AG04450 (cell line): ENCODE measurements around the gene ADAMTS18. TPM values are rescaled to one million over a fixed set of nuclear protein-coding genes. Genes with fewer than 3 reads are reported as not detected.

Source experiments
- CTCF ChIA-PET: fragments of 300-600, 350-600 bp; formaldehyde crosslinking; extraction: SDS; loops from one replicate; lab custom pipeline; 2022; ENCODE audit warnings: antibody characterized with exemption, inconsistent platforms; lab: Charles Lee
- POLR2A ChIA-PET: fragments of 350-600 bp; formaldehyde crosslinking; extraction: SDS; loops from one replicate; lab custom pipeline; 2021; ENCODE audit warnings: antibody characterized with exemption, inconsistent platforms; lab: Yijun Ruan, JAX
- DNase-seq: peaks from one replicate; pipeline ENCODE4 v3.0.0-alpha.2; 2011; ENCODE audit warnings: low read depth, low spot score
- H3K27ac ChIP-seq: one replicate; pipeline ENCODE4 v1.5.1; 2012; ENCODE audit warnings: low read depth, low read length, control low read depth
- H3K27me3 ChIP-seq: one replicate; pipeline ENCODE4 v1.6.0; 2012; ENCODE audit warnings: low read length; ENCODE audit not compliant: control insufficient read depth, insufficient read depth
- H3K4me3 ChIP-seq: 2 replicates; pipeline ENCODE4 v1.5.1; 2011; ENCODE audit warnings: mild to moderate bottlenecking, low read depth, low read length, control low read depth
- H3K9me3 ChIP-seq: 2 replicates; pipeline ENCODE4 v1.5.1; 2012; ENCODE audit warnings: low read length; ENCODE audit not compliant: control insufficient read depth, insufficient read depth
- polyA plus RNA-seq: library from polyadenylated mRNA; depleted of rRNA; stranded (reverse); fragments of >200 nt; gene quantifications from 2 replicates; pipeline ENCODE4 v1.2.3, GENCODE V29; 2011
- TF ChIP-seq, protein P1 (sequence below): IDR thresholded peaks from 2 replicates; pipeline ENCODE4 v1.5.1; 2011; ENCODE audit warnings: low read depth, low read length, control low read depth, inconsistent platforms

The ADAMTS18 gene
- polyA plus RNA-seq, 1 experiment = not detected

DNA sequence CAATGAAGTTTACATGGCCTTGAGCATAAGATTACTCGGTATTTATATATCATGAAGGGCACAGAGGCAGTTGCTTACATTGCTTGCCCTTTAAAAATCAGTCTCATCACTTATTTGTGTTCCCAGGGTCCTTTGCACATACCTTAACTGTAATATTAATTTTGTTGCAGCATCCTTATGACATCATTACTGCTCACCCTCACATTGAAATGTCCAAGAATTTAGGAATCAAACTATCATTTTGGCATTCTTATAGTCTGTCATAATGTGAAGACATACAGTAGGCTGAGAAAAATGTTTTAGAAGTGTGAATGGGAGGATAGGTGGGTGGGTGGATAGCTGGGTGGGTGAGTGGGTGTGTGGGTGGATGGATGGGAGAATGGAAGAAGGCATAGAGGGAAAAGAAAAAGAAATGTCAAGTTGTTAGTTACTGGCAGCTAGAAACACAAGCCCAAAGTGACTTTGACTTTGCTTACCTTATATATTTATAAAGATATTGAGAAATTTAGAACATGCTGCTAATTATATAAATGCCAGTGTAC is 17.8 kb downstream of the ADAMTS18 start:
- ChIA-PET CTCF (no interaction called here), POLR2A (no interaction called here)
- no peak for DNase-seq
- TF ChIP-seq, protein P1, sequence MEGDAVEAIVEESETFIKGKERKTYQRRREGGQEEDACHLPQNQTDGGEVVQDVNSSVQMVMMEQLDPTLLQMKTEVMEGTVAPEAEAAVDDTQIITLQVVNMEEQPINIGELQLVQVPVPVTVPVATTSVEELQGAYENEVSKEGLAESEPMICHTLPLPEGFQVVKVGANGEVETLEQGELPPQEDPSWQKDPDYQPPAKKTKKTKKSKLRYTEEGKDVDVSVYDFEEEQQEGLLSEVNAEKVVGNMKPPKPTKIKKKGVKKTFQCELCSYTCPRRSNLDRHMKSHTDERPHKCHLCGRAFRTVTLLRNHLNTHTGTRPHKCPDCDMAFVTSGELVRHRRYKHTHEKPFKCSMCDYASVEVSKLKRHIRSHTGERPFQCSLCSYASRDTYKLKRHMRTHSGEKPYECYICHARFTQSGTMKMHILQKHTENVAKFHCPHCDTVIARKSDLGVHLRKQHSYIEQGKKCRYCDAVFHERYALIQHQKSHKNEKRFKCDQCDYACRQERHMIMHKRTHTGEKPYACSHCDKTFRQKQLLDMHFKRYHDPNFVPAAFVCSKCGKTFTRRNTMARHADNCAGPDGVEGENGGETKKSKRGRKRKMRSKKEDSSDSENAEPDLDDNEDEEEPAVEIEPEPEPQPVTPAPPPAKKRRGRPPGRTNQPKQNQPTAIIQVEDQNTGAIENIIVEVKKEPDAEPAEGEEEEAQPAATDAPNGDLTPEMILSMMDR = no peak
- Histone ChIP-seq H3K27ac (no peak overlapping the region), H3K4me3 (no peak overlapping the region), H3K9me3 (no peaks in the 10 kb centered on the region), H3K27me3 (no peaks in the 10 kb centered on the region)

DNA sequence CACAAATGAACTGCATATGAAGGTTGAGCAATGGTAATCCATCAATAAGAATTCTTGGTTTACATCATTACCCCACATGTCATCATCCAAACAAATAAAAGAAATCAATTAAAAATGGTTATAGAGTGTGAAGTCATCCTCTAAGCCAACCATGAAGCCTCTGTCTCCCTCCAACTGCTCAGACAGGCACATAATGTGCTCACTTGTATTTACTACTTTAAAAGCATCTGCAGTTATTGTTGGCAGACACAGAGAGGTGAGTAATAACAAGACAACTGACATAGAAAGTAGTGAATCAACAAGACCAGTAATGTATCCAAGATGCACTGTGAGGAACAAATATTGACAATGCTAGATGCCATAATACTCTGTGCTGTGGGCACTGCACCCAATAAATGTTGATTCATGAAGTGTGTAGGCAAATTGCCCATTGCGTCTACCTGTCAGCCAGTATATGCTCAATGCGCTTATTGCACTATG is 20.0 kb downstream of the ADAMTS18 start:
- TF ChIP-seq, protein P1 = no peak
- Histone ChIP-seq H3K9me3 (no peaks in the 10 kb centered on the region), H3K4me3 (no peak overlapping the region), H3K27me3 (no peaks in the 10 kb centered on the region), H3K27ac (no peak overlapping the region)
- DNase-seq = no peak
- CTCF ChIA-PET = no interaction called here
- POLR2A ChIA-PET = no interaction called here

GRCh38 chr16:77410449-77410848 is 24.4 kb downstream of the ADAMTS18 start:
- POLR2A ChIA-PET = no interaction called here
- Histone ChIP-seq H3K27me3 (no peaks in the 10 kb centered on the region), H3K9me3 (no peaks in the 10 kb centered on the region), H3K27ac (no peak overlapping the region), H3K4me3 (no peak overlapping the region)
- no peak for DNase-seq
- CTCF ChIA-PET = no interaction called here
- TF ChIP-seq, protein P1 = no peak

- no peak overlapping the region for H3K4me3 ChIP-seq
- TF ChIP-seq, protein P1 = no peak
- no peaks in the 10 kb centered on the region for H3K27me3 ChIP-seq
- POLR2A ChIA-PET = no interaction called here
- CTCF ChIA-PET = interaction anchor here (1.1 kb wide), 1 partner anchor 175 kb away, joined by 3 read pairs; no protein-coding TSS in a partner anchor
- no peaks in the 10 kb centered on the region for H3K9me3 ChIP-seq
- H3K27ac ChIP-seq = no peak overlapping the region
- no peak for DNase-seq
Observed at GRCh38 chr16:77409311-77409710, 25.5 kb downstream of the ADAMTS18 start.

GRCh38 chr16:77408607-77409006 is 26.2 kb downstream of the ADAMTS18 start:
- CTCF ChIA-PET = interaction anchor here (1.1 kb wide), 1 partner anchor 175 kb away, joined by 3 read pairs; no protein-coding TSS in a partner anchor
- Histone ChIP-seq H3K4me3 (no peak overlapping the region), H3K27ac (no peak overlapping the region), H3K27me3 (no peaks in the 10 kb centered on the region), H3K9me3 (no peaks in the 10 kb centered on the region)
- POLR2A ChIA-PET = no interaction called here
- TF ChIP-seq, protein P1 = no peak
- no peak for DNase-seq
